IPS DF 6.9 (cell line): ENCODE data around the gene CHADL.

ENCODE experiments used
- DNase-seq: peaks from one replicate; pipeline ENCODE4 v3.0.0-alpha.2; 2013; ENCODE audit warnings: low read depth, low spot score
- H3K27ac ChIP-seq: one replicate; pipeline ENCODE4 v1.5.1; 2013; ENCODE audit warnings: low read length, control low read depth
- H3K27me3 ChIP-seq: 2 replicates; pipeline ENCODE4 v1.6.1; 2013; ENCODE audit warnings: mild to moderate bottlenecking, low read length; ENCODE audit not compliant: control insufficient read depth, insufficient read depth
- H3K36me3 ChIP-seq: 2 replicates; pipeline ENCODE4 v1.6.1; 2013; ENCODE audit warnings: low read length; ENCODE audit not compliant: control insufficient read depth, insufficient read depth
- H3K4me1 ChIP-seq: 2 replicates; pipeline ENCODE4 v1.6.1; 2013; ENCODE audit warnings: low read length; ENCODE audit not compliant: control insufficient read depth, insufficient read depth
- H3K4me3 ChIP-seq: 2 replicates; pipeline ENCODE4 v1.5.1; 2013; ENCODE audit warnings: mild to moderate bottlenecking, low read length
- H3K9me3 ChIP-seq: 2 replicates; pipeline ENCODE4 v1.6.1; 2013; ENCODE audit warnings: low read length, inconsistent platforms; ENCODE audit not compliant: control insufficient read depth, insufficient read depth
- WGBS: extraction: QIAGEN DNeasy Blood & Tissue Kit; methylation state at CpG from one replicate; pipeline ENCODE4 v1.1.7; 2013; ENCODE audit warnings: mixed read lengths, missing lambda C conversion rate; ENCODE audit not compliant: insufficient read length, insufficient coverage; 5-methylcytosine and 5-hydroxymethylcytosine counted together

CHADL gene

DNA sequence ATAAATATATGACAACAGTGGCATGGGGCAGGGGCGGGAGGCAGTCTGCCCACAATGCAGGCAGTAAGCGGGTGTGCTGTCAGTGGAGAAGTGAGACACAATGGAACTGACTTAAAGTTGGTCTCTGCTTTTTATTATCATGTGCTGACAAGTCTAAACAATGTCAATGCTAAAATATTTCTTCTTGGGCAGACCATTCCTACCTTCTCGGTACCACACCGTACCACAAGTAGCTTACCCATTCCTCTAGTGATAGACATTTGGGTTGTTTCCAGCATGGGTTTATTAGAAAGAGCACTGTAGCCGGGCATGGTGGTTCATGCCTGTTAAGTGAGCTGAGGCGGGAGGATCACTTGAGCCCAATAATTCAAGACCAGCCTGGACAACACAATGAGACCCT is 2.6 kb upstream of the CHADL start:
- WGBS = no CpG with 5 or more reads among the region's 6 CpGs
- H3K27me3 ChIP-seq = no peaks in the 10 kb centered on the region
- no peak overlapping the region for H3K4me3 ChIP-seq
- H3K9me3 ChIP-seq = no peaks in the 10 kb centered on the region
- H3K27ac ChIP-seq = no peak overlapping the region
- H3K4me1 ChIP-seq = peaks cover 3% of the 10 kb centered on the region
- DNase-seq = no peak
- peaks cover 22% of the 10 kb centered on the region for H3K36me3 ChIP-seq

DNA sequence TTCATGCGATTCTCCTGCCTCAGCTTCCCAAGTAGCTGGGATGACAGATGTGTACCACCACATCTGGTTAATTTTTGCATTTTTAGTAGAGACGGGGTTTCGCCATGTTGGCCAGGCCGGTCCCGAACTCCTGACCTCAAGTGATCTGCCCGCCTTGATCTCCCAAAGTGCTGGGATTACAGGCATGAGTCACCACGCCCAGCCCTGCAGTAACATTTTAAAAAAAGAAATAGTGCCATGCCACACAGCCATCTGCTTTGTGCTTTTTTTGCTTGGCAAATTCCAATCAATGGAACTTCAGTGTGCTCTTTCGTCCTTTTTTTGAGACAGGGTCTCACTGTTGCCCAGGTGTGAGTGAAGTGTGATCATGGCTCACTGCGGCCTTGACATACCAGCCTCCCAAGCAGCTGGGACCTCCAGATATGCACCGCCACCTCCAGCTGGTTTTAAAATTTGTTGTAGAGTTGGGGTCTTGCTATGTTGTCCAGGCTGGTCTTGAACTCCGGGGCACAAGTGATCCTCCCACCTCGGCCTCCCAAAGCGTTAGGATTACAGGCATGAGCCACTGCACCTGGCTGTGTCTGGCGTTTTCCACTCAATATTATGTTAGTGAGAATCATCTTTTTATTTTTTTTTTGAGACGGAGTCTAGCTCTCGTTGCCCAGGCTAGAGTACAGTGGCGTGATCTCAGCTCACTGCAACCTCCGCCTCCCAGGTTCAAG is 1.8 kb upstream of the CHADL start:
- Histone ChIP-seq H3K27ac (no peak overlapping the region), H3K4me3 (no peak overlapping the region), H3K4me1 (peaks cover 5% of the 10 kb centered on the region), H3K27me3 (no peaks in the 10 kb centered on the region), H3K36me3 (peaks cover 15% of the 10 kb centered on the region), H3K9me3 (no peaks in the 10 kb centered on the region)
- no peak for DNase-seq
- no CpG with 5 or more reads among the region's 18 CpGs for WGBS

DNA sequence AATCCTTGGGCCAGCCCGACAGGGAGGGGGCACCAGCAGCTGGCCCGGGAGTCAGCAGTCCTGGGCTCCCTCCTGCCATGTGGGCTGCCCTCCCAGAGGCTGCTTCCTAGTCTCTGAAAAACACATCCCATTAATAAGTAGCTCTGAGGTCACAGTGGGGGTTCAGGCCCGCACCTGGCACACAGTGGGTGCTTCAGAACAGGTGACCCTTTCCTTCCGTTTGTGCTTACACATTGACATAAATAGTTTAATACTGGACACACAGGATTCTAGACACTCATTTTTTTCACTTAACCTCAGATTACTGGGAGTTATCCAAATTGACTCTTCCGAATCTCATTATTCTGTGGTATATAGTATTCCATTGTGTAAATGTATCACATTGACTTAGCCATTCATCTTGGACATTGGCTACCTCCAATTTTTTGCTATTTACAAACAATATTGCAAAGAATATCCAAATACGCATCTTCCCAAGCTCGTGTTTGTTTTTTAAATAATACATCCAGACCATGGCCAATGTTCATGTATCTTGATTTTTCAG is 474 bp upstream of the CHADL start:
- no peak for DNase-seq
- no peak overlapping the region for H3K27ac ChIP-seq
- H3K36me3 ChIP-seq = peaks cover 9% of the 10 kb centered on the region
- WGBS = no CpG with 5 or more reads among the region's 7 CpGs
- peaks cover 8% of the 10 kb centered on the region for H3K4me1 ChIP-seq
- no peaks in the 10 kb centered on the region for H3K9me3 ChIP-seq
- H3K4me3 ChIP-seq = no peak overlapping the region
- H3K27me3 ChIP-seq = no peaks in the 10 kb centered on the region

DNA sequence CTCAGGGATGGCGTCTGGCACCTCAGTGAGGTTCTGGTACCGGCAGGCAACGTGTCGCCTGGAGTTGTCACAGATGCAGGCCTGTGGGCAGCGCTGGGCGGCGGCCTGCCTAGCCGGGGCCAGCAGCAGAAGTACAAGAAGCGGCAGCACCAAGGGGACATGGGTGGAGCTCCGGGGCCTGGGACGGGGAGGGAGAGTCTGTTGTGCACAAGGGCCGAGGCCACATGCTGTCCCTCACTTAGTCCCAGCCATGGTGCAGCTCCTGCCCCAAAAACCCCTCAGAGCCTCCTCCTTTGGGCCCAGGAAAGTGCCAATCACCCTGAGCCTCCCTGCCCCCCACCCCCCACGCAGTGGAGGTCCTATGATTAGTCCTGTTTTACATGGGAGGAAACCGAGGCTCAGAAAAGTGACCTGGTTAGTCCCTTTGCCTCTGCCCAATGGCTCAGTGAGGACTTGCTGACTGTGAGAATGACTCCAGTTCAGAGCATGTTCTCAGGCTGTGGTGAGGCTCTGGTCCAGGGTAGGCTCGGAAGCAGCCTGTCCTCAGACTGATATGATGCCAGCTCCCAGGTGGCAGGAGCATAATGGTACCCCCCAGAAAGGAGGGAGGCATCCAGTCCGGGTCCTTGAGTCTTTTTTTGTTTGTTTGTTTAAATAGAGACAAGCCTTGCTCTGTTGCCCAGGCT is 1.1 kb downstream of the CHADL start:
- no peak overlapping the region for H3K27ac ChIP-seq
- no peak overlapping the region for H3K4me3 ChIP-seq
- peaks cover 8% of the 10 kb centered on the region for H3K4me1 ChIP-seq
- DNase-seq = no peak
- no peaks in the 10 kb centered on the region for H3K36me3 ChIP-seq
- no CpG with 5 or more reads among the region's 16 CpGs for WGBS
- no peaks in the 10 kb centered on the region for H3K27me3 ChIP-seq
- H3K9me3 ChIP-seq = no peaks in the 10 kb centered on the region

DNA sequence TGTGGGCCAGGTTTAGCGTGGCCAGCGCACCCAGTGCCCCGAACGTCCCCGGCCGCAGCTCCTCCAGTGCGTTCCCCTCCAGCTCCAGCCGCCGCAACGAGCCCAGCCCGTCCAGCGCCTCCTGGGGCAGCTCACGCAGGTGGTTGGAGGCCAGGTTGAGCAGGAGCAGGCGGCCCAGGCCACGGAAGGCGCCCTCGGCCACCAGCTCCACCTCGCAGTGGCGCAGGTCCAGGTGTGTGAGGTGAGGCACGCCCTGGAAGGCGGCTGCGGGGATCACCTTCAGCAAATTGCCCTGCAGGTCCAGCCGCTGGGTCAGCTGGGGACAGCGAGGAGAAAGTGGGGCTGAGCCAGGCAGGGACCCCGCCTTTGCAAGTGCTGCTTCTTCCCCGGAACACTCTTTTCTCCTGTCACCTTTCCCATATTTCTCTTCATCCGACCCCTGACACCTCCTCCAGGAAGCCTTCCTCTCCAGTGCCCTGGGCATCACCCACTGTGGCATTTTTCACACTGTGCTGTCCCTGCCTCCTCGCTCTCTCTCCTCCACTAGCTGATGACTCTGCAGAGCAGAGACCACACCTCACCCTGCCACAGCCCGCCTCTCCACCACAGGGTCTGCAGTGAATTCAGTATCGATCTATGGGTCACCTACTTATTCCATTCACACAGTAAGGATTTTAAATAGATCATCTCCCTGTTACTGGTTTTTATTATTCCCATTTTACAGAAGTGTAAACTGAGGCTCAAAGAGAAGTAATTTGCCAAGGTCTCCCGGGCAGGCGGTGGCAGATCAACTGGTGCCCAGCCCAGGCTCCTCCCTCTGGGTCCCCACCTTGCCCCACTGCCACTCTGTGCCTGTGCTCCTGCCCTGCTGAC is 1.9 kb downstream of the CHADL start:
- DNase-seq = no peak
- no peaks in the 10 kb centered on the region for H3K27me3 ChIP-seq
- WGBS = no CpG with 5 or more reads among the region's 32 CpGs
- no peak overlapping the region for H3K4me3 ChIP-seq
- no peaks in the 10 kb centered on the region for H3K36me3 ChIP-seq
- no peak overlapping the region for H3K27ac ChIP-seq
- H3K4me1 ChIP-seq = peaks cover 8% of the 10 kb centered on the region
- no peaks in the 10 kb centered on the region for H3K9me3 ChIP-seq

DNA sequence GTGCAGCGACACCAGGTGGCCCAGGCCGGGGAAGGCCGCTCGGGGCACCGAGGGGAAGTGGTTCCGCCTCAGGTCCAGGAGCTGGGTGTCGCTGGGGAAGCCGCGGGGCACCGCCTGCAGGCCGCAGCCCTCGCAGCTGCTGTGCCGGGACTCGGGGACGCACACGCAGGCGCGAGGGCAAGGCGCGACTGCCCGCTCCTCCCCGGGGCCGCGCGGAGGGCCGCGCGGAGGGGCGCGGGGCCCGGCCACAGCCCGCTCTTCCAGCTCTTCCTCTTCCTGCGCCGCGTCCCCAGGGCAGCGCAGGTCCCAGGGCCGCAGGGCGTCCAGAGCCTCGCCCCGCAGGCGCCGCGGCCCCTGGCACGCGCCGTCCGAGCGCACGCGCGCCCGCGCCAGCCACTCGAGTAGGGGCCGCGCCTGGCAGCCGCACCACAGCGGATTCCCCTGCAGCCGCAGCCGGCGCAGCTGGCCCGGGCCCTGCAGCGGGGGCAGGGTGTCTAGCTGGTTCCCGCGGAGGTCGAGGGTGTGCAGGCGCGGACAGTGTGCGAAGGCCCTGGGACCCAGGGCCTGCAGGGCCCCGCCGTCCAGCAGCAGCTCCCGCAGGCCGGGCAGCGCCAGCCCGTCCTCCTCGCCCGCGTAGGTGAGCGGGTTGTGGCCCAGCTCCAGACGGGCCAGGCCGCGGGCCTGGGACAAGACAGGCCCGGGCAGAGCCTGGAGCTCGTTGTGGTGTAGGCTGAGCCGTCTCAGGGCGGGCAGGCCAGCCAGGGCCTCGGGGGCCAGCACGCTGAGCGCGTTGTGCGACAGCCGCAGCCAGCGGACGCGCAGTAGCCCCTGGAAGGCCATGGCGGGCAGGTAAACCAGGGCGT is 2.8 kb downstream of the CHADL start:
- Histone ChIP-seq H3K27me3 (no peaks in the 10 kb centered on the region), H3K4me1 (peaks cover 8% of the 10 kb centered on the region), H3K27ac (no peak overlapping the region), H3K4me3 (peak overlapping the region; percentile 20; the same call in 1 of the 2 replicates), H3K9me3 (no peaks in the 10 kb centered on the region), H3K36me3 (no peaks in the 10 kb centered on the region)
- no peak for DNase-seq
- WGBS = no CpG with 5 or more reads among the region's 97 CpGs

DNA sequence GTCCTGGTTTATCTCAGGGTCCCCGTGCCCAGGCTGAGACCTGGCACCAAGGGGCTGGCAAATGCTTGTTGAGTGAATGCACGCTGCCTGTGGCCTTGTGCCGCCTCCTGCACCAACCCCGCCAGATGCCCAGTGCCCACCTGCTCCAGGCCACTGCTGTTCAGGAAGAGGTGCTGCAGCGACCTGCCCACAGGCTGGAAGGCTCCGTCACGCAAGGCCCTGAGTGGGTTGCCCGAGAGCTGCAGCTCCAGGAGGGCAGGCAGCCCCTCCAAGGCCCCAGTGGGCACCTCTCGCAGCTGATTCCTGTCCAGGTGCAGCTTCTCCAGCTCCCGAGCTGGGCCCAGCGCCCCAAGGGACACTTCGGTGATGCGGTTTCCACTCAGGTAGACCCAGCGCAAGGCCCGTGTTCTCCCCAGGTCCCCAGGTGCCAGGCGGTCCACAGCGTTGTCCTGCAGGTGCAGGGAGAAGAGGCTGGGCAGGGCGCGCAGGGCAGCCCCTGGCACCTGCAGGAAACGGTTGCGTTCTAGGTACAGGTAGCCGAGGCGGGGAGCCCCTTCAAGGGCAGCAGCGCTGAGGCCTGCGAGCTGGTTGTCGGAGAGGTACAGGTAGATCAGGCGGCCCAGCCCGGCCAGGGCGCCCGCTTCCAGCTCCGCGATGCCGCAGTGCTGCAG is 3.6 kb downstream of the CHADL start:
- Histone ChIP-seq H3K4me1 (peaks cover 8% of the 10 kb centered on the region), H3K27ac (no peak overlapping the region), H3K4me3 (peak overlapping the region; percentile 20; the same call in 1 of the 2 replicates), H3K27me3 (no peaks in the 10 kb centered on the region), H3K36me3 (no peaks in the 10 kb centered on the region), H3K9me3 (no peaks in the 10 kb centered on the region)
- DNase-seq = no peak
- WGBS = no CpG with 5 or more reads among the region's 33 CpGs

DNA sequence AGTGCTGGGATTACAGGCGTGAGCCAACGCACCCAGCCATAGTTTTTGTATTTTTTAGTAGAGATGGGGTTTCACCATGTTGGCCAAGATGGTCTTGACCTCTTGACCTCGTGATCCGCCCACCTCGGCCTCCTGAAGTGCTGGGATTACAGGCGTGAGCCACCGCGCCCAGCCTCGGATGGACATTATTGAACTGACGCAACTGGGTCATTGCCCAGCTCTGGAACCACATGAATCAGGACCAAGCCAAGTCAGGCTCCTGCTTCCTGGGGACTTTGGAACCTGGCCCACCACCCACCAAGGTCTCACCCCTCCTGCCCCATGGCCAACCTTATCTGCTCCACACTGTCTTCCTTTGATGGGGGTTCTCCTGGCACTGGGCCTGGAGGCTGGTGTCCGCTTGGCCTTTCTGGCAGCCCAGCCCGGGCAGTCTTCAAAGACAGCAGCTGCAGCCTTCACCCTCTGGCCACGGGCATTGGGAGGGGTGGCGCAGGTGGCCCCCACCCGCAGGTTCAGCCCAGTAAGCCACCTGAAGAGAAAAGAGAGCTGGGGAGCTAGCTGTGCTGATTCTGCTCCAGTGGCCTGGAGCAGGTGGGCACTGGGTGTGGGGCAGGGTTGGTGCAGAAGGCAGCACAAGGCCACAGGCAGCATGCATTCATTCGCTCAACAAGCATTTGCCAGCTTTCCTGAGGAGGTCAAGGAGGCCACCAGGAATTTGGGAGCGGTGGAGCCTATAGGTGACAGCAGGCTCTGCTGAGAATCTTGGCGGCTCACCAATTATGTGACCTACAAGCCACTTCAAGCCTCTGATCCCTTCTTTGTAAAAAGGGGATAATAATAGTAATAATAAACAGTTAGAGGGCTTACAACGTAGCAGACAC is 5.7 kb downstream of the CHADL start:
- peaks cover 8% of the 10 kb centered on the region for H3K4me1 ChIP-seq
- no CpG with 5 or more reads among the region's 19 CpGs for WGBS

DNA sequence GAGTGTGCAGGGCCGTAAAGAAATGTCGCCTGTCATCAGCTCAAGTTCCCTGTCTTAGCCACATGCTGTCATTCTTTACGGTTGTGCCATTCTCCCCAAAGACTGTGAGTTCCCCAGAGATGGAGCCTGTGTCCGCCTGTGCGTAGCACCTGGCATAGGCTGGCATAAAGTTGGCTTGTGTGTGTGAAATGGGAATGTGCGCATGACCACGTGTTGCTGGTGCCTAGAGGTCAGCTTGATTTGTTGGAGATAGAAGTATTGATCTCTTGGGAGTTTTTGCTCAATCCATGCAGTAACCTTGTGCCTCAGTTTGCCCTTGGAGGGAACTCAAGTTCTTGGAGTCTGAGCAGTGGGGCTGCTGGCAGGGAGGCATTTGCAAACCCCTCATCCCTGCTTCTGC is 9.4 kb downstream of the CHADL start:
- DNase-seq = no peak
- Histone ChIP-seq H3K4me3 (no peak overlapping the region), H3K4me1 (no peaks in the 10 kb centered on the region; the same call in 1 of the 2 replicates), H3K9me3 (no peaks in the 10 kb centered on the region), H3K36me3 (peaks cover 15% of the 10 kb centered on the region; the same call in 1 of the 2 replicates), H3K27me3 (no peaks in the 10 kb centered on the region), H3K27ac (no peak overlapping the region)
- no CpG with 5 or more reads among the region's 7 CpGs for WGBS

More for the DNA sequence above, 5.7 kb downstream of the CHADL start:
- Histone ChIP-seq H3K27me3 (no peaks in the 10 kb centered on the region), H3K27ac (no peak overlapping the region), H3K36me3 (no peaks in the 10 kb centered on the region), H3K9me3 (no peaks in the 10 kb centered on the region), H3K4me3 (no peak overlapping the region)
- DNase-seq = no peak
